ENCODE results near the gene CDK5RAP2.
A peak's percentile ranks its signal among the peaks of the same experiment; 100 is the strongest.

DNA sequence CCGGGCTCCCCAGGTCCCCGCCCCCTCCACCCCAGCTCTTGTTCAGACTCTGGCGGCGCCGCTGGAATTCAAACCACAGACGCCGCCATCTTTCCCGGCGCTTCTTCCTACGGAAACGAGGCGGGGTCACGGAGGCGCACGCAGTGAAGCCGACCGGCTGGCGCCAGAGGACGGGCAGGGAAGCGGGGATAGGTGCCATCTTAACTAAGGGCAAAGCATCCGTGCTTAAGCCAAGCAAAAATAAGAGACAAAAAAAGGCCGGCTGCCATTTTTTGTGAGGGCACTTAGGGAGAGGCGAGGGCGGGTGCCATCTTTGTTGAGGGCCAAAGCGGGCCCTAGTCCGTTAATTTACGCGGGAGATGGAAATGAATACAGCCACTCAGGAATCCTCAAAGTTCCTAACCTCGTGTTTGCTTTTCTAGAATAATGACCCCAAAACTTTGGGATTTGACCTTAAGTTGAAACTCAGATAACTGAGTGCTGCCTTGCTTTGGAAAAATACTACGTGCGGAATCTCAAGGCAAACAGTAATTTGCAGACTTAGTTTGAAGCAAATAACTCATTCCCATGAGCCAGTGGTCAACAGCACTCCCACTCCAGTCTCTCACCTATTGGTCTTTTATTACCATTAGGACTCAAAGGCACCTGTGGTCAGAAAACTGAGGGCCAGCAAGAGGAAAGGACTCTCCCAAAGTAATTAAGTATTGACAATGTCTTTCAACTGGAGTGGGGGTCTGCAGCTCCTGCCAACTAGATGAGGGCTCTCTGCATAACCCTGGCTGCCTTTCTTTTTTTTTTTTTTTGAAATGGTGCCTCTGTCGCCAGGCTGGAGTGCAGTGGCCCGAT is at the start of gene CDK5RAP2:
- TF ChIP-seq, protein P1, sequence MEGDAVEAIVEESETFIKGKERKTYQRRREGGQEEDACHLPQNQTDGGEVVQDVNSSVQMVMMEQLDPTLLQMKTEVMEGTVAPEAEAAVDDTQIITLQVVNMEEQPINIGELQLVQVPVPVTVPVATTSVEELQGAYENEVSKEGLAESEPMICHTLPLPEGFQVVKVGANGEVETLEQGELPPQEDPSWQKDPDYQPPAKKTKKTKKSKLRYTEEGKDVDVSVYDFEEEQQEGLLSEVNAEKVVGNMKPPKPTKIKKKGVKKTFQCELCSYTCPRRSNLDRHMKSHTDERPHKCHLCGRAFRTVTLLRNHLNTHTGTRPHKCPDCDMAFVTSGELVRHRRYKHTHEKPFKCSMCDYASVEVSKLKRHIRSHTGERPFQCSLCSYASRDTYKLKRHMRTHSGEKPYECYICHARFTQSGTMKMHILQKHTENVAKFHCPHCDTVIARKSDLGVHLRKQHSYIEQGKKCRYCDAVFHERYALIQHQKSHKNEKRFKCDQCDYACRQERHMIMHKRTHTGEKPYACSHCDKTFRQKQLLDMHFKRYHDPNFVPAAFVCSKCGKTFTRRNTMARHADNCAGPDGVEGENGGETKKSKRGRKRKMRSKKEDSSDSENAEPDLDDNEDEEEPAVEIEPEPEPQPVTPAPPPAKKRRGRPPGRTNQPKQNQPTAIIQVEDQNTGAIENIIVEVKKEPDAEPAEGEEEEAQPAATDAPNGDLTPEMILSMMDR (IDR thresholded peaks at IDR 0.05) = peak in 1 of 4 experiments; percentile 10
- peak in 1 of 2 donors; percentile 24 for TF ChIP-seq POLR2A (IDR thresholded peaks at IDR 0.05)
